HepG2 (cell line): ENCODE measurements around the gene SLC29A1. TPM values are rescaled to one million over a fixed set of nuclear protein-coding genes. Genes with fewer than 3 reads are reported as not detected.

Experiments used
- HNF4A ChIP-seq: sonication (generic); formaldehyde crosslinking; IDR thresholded peaks from 2 replicates; pipeline ENCODE4 v1.4.0; 2020; ENCODE audit warnings: missing genetic modification reagents
- HNRNPL ChIP-seq: fragments of 200-400 bp; formaldehyde crosslinking; IDR thresholded peaks from 2 replicates; pipeline ENCODE4 v1.6.1; 2017; ENCODE audit warnings: mild to moderate bottlenecking, low read depth, low read length
- ISX ChIP-seq: sonication (generic); formaldehyde crosslinking; conservative IDR thresholded peaks from 2 replicates; pipeline ENCODE4 v1.5.0; 2020; ENCODE audit warnings: missing genetic modification reagents
- PHF20 ChIP-seq: sonication (generic); formaldehyde crosslinking; IDR thresholded peaks from 2 replicates; pipeline ENCODE4 v1.5.0; 2020; ENCODE audit warnings: mild to moderate bottlenecking, missing genetic modification reagents
- RNF2 ChIP-seq: fragments of 450-650 bp; conservative IDR thresholded peaks from 2 replicates; pipeline ENCODE4 v1.6.1; 2016; ENCODE audit warnings: low read depth
- ZNF343 ChIP-seq: sonication (generic); formaldehyde crosslinking; IDR thresholded peaks from 2 replicates; pipeline ENCODE4 v1.4.0; 2020; ENCODE audit warnings: mild to moderate bottlenecking, missing genetic modification reagents
- ZNF644 ChIP-seq: IDR thresholded peaks from 2 replicates; pipeline ENCODE4 v1.6.1; 2016; ENCODE audit warnings: low read depth
- polyA plus RNA-seq, 8 experiments: library from polyadenylated mRNA; depleted of rRNA in 3 of 8; stranded (reverse) in 7 of 8; unstranded in 1 of 8; fragments of >200 nt; fragmentation: Illumina TruSeq in 4 of 8; extraction: Trizol in 4 of 8; gene quantifications; 2 replicates each; pipeline versions ENCODE4 v1.2.1 to v1.2.3, GENCODE V29; 2011 to 2016; ENCODE audit warnings: low read depth in 4 of 8, missing spikeins in 1 of 8, mixed read lengths in 1 of 8; ENCODE audit not compliant: insufficient read depth in 1 of 8
- total RNA-seq, 5 experiments: library from RNA; depleted of rRNA; stranded (reverse); fragments of >200 nt; fragmentation: Illumina TruSeq; extraction: Trizol; gene quantifications; 2 replicates each; pipeline ENCODE4 v1.2.3, GENCODE V29; 2016; ENCODE audit warnings: low read depth in 1 of 5
- TF ChIP-seq, protein P1 (sequence below): sonication (generic); formaldehyde crosslinking; IDR thresholded peaks from 2 replicates; pipeline ENCODE4 v1.5.1; 2020; ENCODE audit warnings: missing genetic modification reagents, mild to moderate bottlenecking, borderline replicate concordance
- TF ChIP-seq, protein P2 (sequence below): sonication (generic); formaldehyde crosslinking; IDR thresholded peaks from 2 replicates; pipeline ENCODE4 v1.8.1; 2023; ENCODE audit warnings: mild to moderate bottlenecking, missing genetic modification reagents, borderline replicate concordance
- TF ChIP-seq, protein P3 (sequence below): sonication (generic); formaldehyde crosslinking; IDR thresholded peaks from 2 replicates; pipeline ENCODE4 v1.4.0; 2020; ENCODE audit warnings: missing genetic modification reagents
- TF ChIP-seq, protein P4 (sequence below), 2 experiments: sonication (generic) in 1 of 2; formaldehyde crosslinking in 1 of 2; IDR thresholded peaks; 2 replicates each; pipeline versions ENCODE4 v1.4.0 to v1.6.1; 2018 to 2020; ENCODE audit warnings: missing genetic modification reagents in 2 of 2, borderline replicate concordance in 1 of 2, low read depth in 1 of 2, mild to moderate bottlenecking in 1 of 2, missing biosample characterization in 1 of 2
- TF ChIP-seq, protein P5 (sequence below): IDR thresholded peaks from 2 replicates; pipeline ENCODE4 v1.4.0; 2020; ENCODE audit warnings: mild to moderate bottlenecking, missing genetic modification reagents
- TF ChIP-seq, protein P6 (sequence below): sonication (generic); formaldehyde crosslinking; IDR thresholded peaks from 2 replicates; pipeline ENCODE4 v1.4.0; 2020; ENCODE audit warnings: low read depth, missing genetic modification reagents
- TF ChIP-seq, protein P7 (sequence below): sonication (generic); formaldehyde crosslinking; IDR thresholded peaks from 2 replicates; pipeline ENCODE4 v1.5.1; 2020; ENCODE audit warnings: mild to moderate bottlenecking, moderate library complexity, missing genetic modification reagents

SLC29A1 gene
- total and polyA plus RNA-seq, 2 of the 13 experiments (the other 11 are each of a cell fraction or from before 2014, with no cell fraction given): 43.2 to 106 TPM

DNA sequence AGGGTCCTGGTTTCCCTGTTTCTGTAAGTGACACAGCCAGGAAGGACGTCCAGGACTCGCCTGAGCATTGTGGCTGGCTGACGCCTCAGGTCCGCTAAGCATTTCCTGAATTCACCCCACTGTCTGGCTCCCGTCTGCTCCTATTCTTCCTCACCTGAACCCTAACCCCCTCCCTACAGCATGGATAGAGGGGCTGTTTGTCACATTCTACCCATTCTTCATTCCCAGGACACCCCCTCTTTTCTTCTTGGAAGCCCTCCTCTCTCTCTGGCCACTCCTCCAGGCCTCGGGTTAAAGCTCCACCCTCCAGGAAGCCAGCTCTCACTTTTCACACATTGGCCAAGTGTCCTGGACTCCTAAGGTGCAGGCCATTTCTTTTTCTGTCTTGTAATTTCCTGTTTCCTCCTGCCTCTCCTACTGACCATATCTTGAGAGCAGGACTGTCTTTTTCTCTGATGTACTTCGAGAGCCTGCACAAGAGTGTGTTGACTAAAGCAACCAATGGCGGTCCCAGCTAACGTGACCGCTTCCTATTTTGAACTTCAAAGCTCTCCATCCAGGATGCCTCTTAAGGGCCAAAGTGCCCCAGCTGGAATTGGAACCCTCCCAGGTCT, 30.9 kb upstream of the SLC29A1 start (continued):
- TF ChIP-seq, protein P1, sequence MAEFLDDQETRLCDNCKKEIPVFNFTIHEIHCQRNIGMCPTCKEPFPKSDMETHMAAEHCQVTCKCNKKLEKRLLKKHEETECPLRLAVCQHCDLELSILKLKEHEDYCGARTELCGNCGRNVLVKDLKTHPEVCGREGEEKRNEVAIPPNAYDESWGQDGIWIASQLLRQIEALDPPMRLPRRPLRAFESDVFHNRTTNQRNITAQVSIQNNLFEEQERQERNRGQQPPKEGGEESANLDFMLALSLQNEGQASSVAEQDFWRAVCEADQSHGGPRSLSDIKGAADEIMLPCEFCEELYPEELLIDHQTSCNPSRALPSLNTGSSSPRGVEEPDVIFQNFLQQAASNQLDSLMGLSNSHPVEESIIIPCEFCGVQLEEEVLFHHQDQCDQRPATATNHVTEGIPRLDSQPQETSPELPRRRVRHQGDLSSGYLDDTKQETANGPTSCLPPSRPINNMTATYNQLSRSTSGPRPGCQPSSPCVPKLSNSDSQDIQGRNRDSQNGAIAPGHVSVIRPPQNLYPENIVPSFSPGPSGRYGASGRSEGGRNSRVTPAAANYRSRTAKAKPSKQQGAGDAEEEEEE (CRISPR knock-in tag): no peak
- TF ChIP-seq HNRNPL: no peak
- no peak for TF ChIP-seq ZNF343
- TF ChIP-seq, protein P2, sequence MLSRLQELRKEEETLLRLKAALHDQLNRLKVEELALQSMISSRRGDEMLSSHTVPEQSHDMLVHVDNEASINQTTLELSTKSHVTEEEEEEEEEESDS (CRISPR knock-in tag): no peak
- TF ChIP-seq, protein P3, sequence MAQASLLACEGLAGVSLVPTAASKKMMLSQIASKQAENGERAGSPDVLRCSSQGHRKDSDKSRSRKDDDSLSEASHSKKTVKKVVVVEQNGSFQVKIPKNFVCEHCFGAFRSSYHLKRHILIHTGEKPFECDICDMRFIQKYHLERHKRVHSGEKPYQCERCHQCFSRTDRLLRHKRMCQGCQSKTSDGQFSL (CRISPR knock-in tag): peak; percentile 54; the same call in 1 of the 2 replicates
- TF ChIP-seq ZNF644: peak; percentile 11; the same call in 1 of the 2 replicates
- TF ChIP-seq, protein P4, sequence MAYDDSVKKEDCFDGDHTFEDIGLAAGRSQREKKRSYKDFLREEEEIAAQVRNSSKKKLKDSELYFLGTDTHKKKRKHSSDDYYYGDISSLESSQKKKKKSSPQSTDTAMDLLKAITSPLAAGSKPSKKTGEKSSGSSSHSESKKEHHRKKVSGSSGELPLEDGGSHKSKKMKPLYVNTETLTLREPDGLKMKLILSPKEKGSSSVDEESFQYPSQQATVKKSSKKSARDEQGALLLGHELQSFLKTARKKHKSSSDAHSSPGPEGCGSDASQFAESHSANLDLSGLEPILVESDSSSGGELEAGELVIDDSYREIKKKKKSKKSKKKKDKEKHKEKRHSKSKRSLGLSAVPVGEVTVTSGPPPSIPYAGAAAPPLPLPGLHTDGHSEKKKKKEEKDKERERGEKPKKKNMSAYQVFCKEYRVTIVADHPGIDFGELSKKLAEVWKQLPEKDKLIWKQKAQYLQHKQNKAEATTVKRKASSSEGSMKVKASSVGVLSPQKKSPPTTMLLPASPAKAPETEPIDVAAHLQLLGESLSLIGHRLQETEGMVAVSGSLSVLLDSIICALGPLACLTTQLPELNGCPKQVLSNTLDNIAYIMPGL (CRISPR knock-in tag; IDR thresholded peaks at IDR 0.05; ENCODE audit: borderline replicate concordance in 1 of 2, low read depth in 1 of 2): peak in 1 of 2 experiments; percentile 52; a peak in 1 of 4 replicates
- peak; percentile 47 for TF ChIP-seq HNF4A (CRISPR knock-in tag)
- TF ChIP-seq ISX (CRISPR knock-in tag): no peak
- TF ChIP-seq, protein P5, sequence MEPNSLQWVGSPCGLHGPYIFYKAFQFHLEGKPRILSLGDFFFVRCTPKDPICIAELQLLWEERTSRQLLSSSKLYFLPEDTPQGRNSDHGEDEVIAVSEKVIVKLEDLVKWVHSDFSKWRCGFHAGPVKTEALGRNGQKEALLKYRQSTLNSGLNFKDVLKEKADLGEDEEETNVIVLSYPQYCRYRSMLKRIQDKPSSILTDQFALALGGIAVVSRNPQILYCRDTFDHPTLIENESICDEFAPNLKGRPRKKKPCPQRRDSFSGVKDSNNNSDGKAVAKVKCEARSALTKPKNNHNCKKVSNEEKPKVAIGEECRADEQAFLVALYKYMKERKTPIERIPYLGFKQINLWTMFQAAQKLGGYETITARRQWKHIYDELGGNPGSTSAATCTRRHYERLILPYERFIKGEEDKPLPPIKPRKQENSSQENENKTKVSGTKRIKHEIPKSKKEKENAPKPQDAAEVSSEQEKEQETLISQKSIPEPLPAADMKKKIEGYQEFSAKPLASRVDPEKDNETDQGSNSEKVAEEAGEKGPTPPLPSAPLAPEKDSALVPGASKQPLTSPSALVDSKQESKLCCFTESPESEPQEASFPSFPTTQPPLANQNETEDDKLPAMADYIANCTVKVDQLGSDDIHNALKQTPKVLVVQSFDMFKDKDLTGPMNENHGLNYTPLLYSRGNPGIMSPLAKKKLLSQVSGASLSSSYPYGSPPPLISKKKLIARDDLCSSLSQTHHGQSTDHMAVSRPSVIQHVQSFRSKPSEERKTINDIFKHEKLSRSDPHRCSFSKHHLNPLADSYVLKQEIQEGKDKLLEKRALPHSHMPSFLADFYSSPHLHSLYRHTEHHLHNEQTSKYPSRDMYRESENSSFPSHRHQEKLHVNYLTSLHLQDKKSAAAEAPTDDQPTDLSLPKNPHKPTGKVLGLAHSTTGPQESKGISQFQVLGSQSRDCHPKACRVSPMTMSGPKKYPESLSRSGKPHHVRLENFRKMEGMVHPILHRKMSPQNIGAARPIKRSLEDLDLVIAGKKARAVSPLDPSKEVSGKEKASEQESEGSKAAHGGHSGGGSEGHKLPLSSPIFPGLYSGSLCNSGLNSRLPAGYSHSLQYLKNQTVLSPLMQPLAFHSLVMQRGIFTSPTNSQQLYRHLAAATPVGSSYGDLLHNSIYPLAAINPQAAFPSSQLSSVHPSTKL: 0 out of 2 replicates have a peak, but pooled peaks have one; percentile 33
- TF ChIP-seq, protein P6, sequence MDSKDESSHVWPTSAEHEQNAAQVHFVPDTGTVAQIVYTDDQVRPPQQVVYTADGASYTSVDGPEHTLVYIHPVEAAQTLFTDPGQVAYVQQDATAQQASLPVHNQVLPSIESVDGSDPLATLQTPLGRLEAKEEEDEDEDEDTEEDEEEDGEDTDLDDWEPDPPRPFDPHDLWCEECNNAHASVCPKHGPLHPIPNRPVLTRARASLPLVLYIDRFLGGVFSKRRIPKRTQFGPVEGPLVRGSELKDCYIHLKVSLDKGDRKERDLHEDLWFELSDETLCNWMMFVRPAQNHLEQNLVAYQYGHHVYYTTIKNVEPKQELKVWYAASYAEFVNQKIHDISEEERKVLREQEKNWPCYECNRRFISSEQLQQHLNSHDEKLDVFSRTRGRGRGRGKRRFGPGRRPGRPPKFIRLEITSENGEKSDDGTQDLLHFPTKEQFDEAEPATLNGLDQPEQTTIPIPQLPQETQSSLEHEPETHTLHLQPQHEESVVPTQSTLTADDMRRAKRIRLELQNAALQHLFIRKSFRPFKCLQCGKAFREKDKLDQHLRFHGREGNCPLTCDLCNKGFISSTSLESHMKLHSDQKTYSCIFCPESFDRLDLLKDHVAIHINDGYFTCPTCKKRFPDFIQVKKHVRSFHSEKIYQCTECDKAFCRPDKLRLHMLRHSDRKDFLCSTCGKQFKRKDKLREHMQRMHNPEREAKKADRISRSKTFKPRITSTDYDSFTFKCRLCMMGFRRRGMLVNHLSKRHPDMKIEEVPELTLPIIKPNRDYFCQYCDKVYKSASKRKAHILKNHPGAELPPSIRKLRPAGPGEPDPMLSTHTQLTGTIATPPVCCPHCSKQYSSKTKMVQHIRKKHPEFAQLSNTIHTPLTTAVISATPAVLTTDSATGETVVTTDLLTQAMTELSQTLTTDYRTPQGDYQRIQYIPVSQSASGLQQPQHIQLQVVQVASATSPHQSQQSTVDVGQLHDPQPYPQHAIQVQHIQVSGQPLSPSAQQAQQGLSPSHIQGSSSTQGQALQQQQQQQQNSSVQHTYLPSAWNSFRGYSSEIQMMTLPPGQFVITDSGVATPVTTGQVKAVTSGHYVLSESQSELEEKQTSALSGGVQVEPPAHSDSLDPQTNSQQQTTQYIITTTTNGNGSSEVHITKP (CRISPR knock-in tag): peak; percentile 19; the same call in 1 of the 2 replicates
- TF ChIP-seq, protein P7, sequence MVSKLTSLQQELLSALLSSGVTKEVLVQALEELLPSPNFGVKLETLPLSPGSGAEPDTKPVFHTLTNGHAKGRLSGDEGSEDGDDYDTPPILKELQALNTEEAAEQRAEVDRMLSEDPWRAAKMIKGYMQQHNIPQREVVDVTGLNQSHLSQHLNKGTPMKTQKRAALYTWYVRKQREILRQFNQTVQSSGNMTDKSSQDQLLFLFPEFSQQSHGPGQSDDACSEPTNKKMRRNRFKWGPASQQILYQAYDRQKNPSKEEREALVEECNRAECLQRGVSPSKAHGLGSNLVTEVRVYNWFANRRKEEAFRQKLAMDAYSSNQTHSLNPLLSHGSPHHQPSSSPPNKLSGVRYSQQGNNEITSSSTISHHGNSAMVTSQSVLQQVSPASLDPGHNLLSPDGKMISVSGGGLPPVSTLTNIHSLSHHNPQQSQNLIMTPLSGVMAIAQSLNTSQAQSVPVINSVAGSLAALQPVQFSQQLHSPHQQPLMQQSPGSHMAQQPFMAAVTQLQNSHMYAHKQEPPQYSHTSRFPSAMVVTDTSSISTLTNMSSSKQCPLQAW (CRISPR knock-in tag): no peak
- peak; percentile 37; the same call in 1 of the 2 replicates for TF ChIP-seq PHF20
- TF ChIP-seq RNF2: peak; percentile 55
